Keratinocyte (primary cell): ENCODE measurements around the gene CLEC2A. TPM values are rescaled to one million over a fixed set of nuclear protein-coding genes. Genes with fewer than 3 reads are reported as not detected.

Experiments
- DNase-seq: peaks from one replicate; pipeline ENCODE4 v3.0.0-alpha.2; 2011; ENCODE audit warnings: low read depth, missing footprints, low spot score
- FAIRE-seq: peaks from 2 replicates; lab custom pipeline; 2011; peaks lifted over from hg19 to GRCh38; lab: Jason Lieb, UNC
- H2AFZ ChIP-seq: 2 replicates; pipeline ENCODE4 v1.6.0; 2012; ENCODE audit warnings: low read length, control low read depth, inconsistent platforms; ENCODE audit not compliant: control insufficient read depth
- H3K27ac ChIP-seq: 2 replicates; pipeline ENCODE4 v1.5.1; 2011; ENCODE audit warnings: low read length; ENCODE audit not compliant: control insufficient read depth, insufficient read depth
- H3K27me3 ChIP-seq: 3 replicates; pipeline ENCODE4 v1.6.0; 2011; ENCODE audit warnings: low read length; ENCODE audit not compliant: control insufficient read depth, insufficient read depth; ENCODE audit errors: extremely low read depth
- H3K36me3 ChIP-seq, 2 experiments: 2 replicates in 1 of 2; 3 replicates in 1 of 2; pipeline ENCODE4 v1.5.1; 2011; ENCODE audit warnings: low read length in 2 of 2, mild to moderate bottlenecking in 1 of 2; ENCODE audit not compliant: control insufficient read depth in 2 of 2, insufficient read depth in 2 of 2; ENCODE audit errors: extremely low read depth in 1 of 2
- H3K4me1 ChIP-seq: 3 replicates; pipeline ENCODE4 v1.5.1; 2011; ENCODE audit warnings: low read length; ENCODE audit not compliant: control insufficient read depth, insufficient read depth; ENCODE audit errors: extremely low read depth
- H3K4me2 ChIP-seq: 3 replicates; pipeline ENCODE4 v1.6.0; 2011; ENCODE audit warnings: low read depth, low read length; ENCODE audit not compliant: control insufficient read depth, insufficient read depth; ENCODE audit errors: extremely low read depth
- H3K4me3 ChIP-seq, 3 experiments: fragments of 200-600 bp in 1 of 3; sonication (generic) in 1 of 3; 2 replicates in 2 of 3; 3 replicates in 1 of 3; pipeline ENCODE4 v1.5.1; 2011 to 2016; ENCODE audit warnings: low read length in 3 of 3, mild to moderate bottlenecking in 3 of 3, control low read depth in 2 of 3, inconsistent platforms in 1 of 3, low read depth in 1 of 3, mixed read lengths in 1 of 3, mixed run types in 1 of 3, moderate library complexity in 1 of 3; ENCODE audit not compliant: control insufficient read depth in 2 of 3, insufficient read depth in 2 of 3; ENCODE audit errors: extremely low read depth in 1 of 3
- H3K79me2 ChIP-seq: 2 replicates; pipeline ENCODE4 v1.6.0; 2012; ENCODE audit warnings: low read length; ENCODE audit not compliant: control insufficient read depth, insufficient read depth
- H3K9ac ChIP-seq: 3 replicates; pipeline ENCODE4 v1.6.0; 2011; ENCODE audit warnings: low read length; ENCODE audit not compliant: control insufficient read depth, insufficient read depth; ENCODE audit errors: extremely low read depth
- H3K9me1 ChIP-seq: 3 replicates; pipeline ENCODE4 v1.6.0; 2011; ENCODE audit warnings: low read length; ENCODE audit not compliant: control insufficient read depth, insufficient read depth; ENCODE audit errors: extremely low read depth
- H3K9me3 ChIP-seq: 2 replicates; pipeline ENCODE4 v1.5.1; 2012; ENCODE audit warnings: low read depth, low read length; ENCODE audit not compliant: control insufficient read depth
- H4K20me1 ChIP-seq: 3 replicates; pipeline ENCODE4 v1.6.0; 2011; ENCODE audit warnings: low read length; ENCODE audit not compliant: control insufficient read depth, insufficient read depth; ENCODE audit errors: extremely low read depth
- EZH2 ChIP-seq: IDR thresholded peaks from one replicate; pipeline ENCODE4 v1.6.1; 2012; ENCODE audit warnings: inconsistent platforms, mild to moderate bottlenecking, low read length, moderate library complexity
- dilution Hi-C: fragments of 300-500 bp; cut with MboI; formaldehyde crosslinking; loops from one replicate; pipeline ENCODE4 v1.7.0; 2020; ENCODE audit warnings: low sequenced_read_pairs; ENCODE audit not compliant: extremely low pct_ligation_motif_present
- polyA plus RNA-seq, 5 experiments: library from polyadenylated mRNA; depleted of rRNA in 3 of 5; stranded (reverse) in 3 of 5; stranded (forward) in 1 of 5; unstranded in 1 of 5; fragments of >200 nt; gene quantifications; 1 replicate in 1 of 5; 2 replicates in 3 of 5; 3 replicates in 1 of 5; pipeline versions ENCODE4 v1.2.1 to v1.2.3, GENCODE V29; 2011 to 2012; ENCODE audit warnings: missing spikeins in 2 of 5, low read depth in 1 of 5, low replicate concordance in 1 of 5
- TF ChIP-seq, protein P1 (sequence below), 3 experiments: IDR thresholded peaks in 1 of 3; conservative IDR thresholded peaks in 1 of 3; optimal IDR thresholded peaks in 1 of 3; 2 replicates in 2 of 3; 3 replicates in 1 of 3; pipeline versions ENCODE3 to v1.5.1; 2011; ENCODE audit warnings: low read length in 3 of 3, mild to moderate bottlenecking in 3 of 3, moderate library complexity in 2 of 3, control low read depth in 1 of 3, inconsistent platforms in 1 of 3; ENCODE audit not compliant: insufficient read depth in 2 of 3; ENCODE audit errors: extremely low read depth in 1 of 3

Gene CLEC2A
- polyA plus RNA-seq, 1 donor (not counting 4 experiments of a cell fraction or from before 2014, with no cell fraction given) = 0.88 TPM

DNA sequence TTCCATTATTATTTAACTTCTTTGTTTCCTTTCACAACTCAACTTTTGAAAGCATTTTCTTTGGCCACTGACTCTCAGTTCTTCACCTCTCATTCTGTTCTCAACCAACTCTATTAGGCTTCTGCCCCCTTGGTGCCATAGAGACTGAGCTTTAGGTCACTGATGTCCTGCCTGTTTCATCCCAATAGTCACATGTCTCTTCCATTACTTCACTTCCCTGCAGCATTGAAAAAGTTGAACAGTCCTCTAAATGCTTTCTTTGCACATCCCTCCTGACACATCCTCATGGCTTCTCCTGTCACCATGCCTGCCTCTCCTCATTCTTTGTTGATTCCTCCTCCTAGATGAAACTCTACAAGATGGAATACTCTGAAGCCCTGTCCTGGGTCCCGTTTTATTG lies 41.8 kb upstream of the CLEC2A start:
- Histone ChIP-seq H3K27me3 (no peaks in the 10 kb centered on the region), H3K4me2 (no peak overlapping the region), H3K9me1 (no peaks in the 10 kb centered on the region), H3K4me1 (no peaks in the 10 kb centered on the region), H3K79me2 (no peaks in the 10 kb centered on the region), H4K20me1 (no peaks in the 10 kb centered on the region), H3K9me3 (no peaks in the 10 kb centered on the region), H3K9ac (no peak overlapping the region), H2AFZ (no peak overlapping the region), H3K36me3 (no peaks in the 10 kb centered on the region), H3K27ac (no peak overlapping the region), H3K4me3 (no peak overlapping the region)
- no peak for TF ChIP-seq EZH2
- TF ChIP-seq, protein P1, sequence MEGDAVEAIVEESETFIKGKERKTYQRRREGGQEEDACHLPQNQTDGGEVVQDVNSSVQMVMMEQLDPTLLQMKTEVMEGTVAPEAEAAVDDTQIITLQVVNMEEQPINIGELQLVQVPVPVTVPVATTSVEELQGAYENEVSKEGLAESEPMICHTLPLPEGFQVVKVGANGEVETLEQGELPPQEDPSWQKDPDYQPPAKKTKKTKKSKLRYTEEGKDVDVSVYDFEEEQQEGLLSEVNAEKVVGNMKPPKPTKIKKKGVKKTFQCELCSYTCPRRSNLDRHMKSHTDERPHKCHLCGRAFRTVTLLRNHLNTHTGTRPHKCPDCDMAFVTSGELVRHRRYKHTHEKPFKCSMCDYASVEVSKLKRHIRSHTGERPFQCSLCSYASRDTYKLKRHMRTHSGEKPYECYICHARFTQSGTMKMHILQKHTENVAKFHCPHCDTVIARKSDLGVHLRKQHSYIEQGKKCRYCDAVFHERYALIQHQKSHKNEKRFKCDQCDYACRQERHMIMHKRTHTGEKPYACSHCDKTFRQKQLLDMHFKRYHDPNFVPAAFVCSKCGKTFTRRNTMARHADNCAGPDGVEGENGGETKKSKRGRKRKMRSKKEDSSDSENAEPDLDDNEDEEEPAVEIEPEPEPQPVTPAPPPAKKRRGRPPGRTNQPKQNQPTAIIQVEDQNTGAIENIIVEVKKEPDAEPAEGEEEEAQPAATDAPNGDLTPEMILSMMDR (optimal IDR thresholded peaks at IDR 0.05 in 1 of 3, IDR thresholded peaks at IDR 0.05 in 1 of 3, conservative IDR thresholded peaks at IDR 0.05 in 1 of 3; ENCODE audit: extremely low read depth in 1 of 3, insufficient read depth in 2 of 3, low read length in 3 of 3) = no peak
- dilution Hi-C loops = no loop called here
- no peak for FAIRE-seq
- DNase-seq = no peak

DNA sequence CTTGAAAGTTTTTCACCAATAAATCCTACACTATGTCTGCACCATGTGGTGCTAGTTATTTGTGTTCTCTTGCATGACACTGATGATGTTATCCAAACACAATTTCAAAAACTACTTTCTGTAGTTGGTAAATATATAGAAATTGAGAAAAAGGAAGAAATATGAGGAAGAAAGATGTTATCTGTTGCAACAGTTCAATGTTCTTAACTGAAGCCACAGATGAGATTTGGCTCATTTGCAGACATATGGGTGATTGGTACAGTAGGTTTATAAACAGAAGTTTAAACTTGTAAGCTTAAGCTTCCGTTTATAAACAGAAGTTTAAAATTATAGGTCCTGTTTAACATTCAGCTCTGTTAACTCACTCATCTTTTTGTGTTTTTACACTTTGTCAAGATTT lies 39.0 kb upstream of the CLEC2A start, which contains the start of gene CLEC12A:
TSS of gene CLEC12A (plus strand) at position 229 of the 400 bp plus-strand sequence. CDS start 188 bp downstream, outside the sequence.
- TF ChIP-seq, protein P1 (optimal IDR thresholded peaks at IDR 0.05 in 1 of 3, IDR thresholded peaks at IDR 0.05 in 1 of 3, conservative IDR thresholded peaks at IDR 0.05 in 1 of 3; ENCODE audit: extremely low read depth in 1 of 3, insufficient read depth in 2 of 3, low read length in 3 of 3) = no peak
- no peak for TF ChIP-seq EZH2
- Histone ChIP-seq H3K4me1 (no peaks in the 10 kb centered on the region), H3K9me1 (no peaks in the 10 kb centered on the region), H3K27me3 (no peaks in the 10 kb centered on the region), H4K20me1 (no peaks in the 10 kb centered on the region), H3K9ac (no peak within 1 kb of the TSS), H3K27ac (no peak within 1 kb of the TSS), H3K9me3 (no peaks in the 10 kb centered on the region), H3K4me3 (no peak within 1 kb of the TSS), H3K36me3 (no peaks in the 10 kb centered on the region), H3K4me2 (no peak within 1 kb of the TSS), H3K79me2 (no peaks in the 10 kb centered on the region), H2AFZ (no peak within 1 kb of the TSS)
- dilution Hi-C loops = no loop called here
- FAIRE-seq = no peak
- DNase-seq = no peak
